IMR-90 (cell line): Measurements from ENCODE around the gene ULK1. TPM values are rescaled to one million over a fixed set of nuclear protein-coding genes. Genes with fewer than 3 reads are reported as not detected.

Experiments
- ATAC-seq: fragments of 200-7000 bp; cut with Tn5 transposase; 2 replicates; pipeline ENCODE4 v1.9.1; 2020; ENCODE audit warnings: low read depth, mild to moderate bottlenecking, moderate library complexity
- BruUV-seq: library from RNA; stranded (reverse); fragments of 400-500 nt; replicated peaks from 2 replicates; lab custom pipeline; 2021; lab: Mats Ljungman, UMichigan
- CTCF ChIA-PET: fragments of 300-600 bp; formaldehyde crosslinking; extraction: SDS; loops from one replicate; lab custom pipeline; 2021; ENCODE audit warnings: antibody characterized with exemption; lab: Yijun Ruan, JAX
- POLR2A ChIA-PET: fragments of 300-600 bp; sonication (Branson Sonifier 250); formaldehyde crosslinking; loops from one replicate; lab custom pipeline; 2022; ENCODE audit warnings: antibody characterized with exemption; ENCODE audit not compliant: unreplicated experiment; lab: Charles Lee
- DNase-seq: peaks from one replicate; pipeline ENCODE4 v3.0.0; 2013
- H2AFZ ChIP-seq: replicated peaks from 2 replicates; pipeline ENCODE3; 2013; ENCODE audit warnings: low read length, mild to moderate bottlenecking; ENCODE audit not compliant: poor library complexity
- H2AK5ac ChIP-seq: 2 replicates; pipeline ENCODE4 v1.6.1; 2013; ENCODE audit warnings: low read depth, low read length, inconsistent platforms
- H2AK9ac ChIP-seq: replicated peaks from 2 replicates; pipeline ENCODE3; 2013; ENCODE audit warnings: mild to moderate bottlenecking, low read depth, low read length, moderate library complexity; ENCODE audit not compliant: poor library complexity
- H2BK120ac ChIP-seq: 2 replicates; pipeline ENCODE4 v1.6.1; 2013; ENCODE audit warnings: low read depth, low read length, inconsistent platforms
- H2BK15ac ChIP-seq: 3 replicates; pipeline ENCODE4 v1.6.1; 2013; ENCODE audit warnings: low read depth, low read length, inconsistent platforms
- H2BK20ac ChIP-seq: 2 replicates; pipeline ENCODE4 v1.6.1; 2013; ENCODE audit warnings: low read depth, mild to moderate bottlenecking, inconsistent platforms, low read length, moderate library complexity
- H2BK5ac ChIP-seq: 2 replicates; pipeline ENCODE4 v1.6.1; 2013; ENCODE audit warnings: mild to moderate bottlenecking, low read depth, low read length, inconsistent platforms; ENCODE audit not compliant: poor library complexity, severe bottlenecking
- H3K14ac ChIP-seq: replicated peaks from 2 replicates; pipeline ENCODE4 v1.6.1; 2013; ENCODE audit warnings: low read depth, low read length, inconsistent platforms
- H3K18ac ChIP-seq: 2 replicates; pipeline ENCODE4 v1.6.1; 2013; ENCODE audit warnings: low read depth, low read length, control low read depth
- H3K23ac ChIP-seq: 2 replicates; pipeline ENCODE4 v1.6.1; 2013; ENCODE audit warnings: low read depth, low read length, inconsistent platforms
- H3K27ac ChIP-seq: 2 replicates; pipeline ENCODE4 v1.5.1; 2013; ENCODE audit warnings: mild to moderate bottlenecking, control low read depth, low read length; ENCODE audit not compliant: insufficient read depth
- H3K27me3 ChIP-seq: 2 replicates; pipeline ENCODE4 v1.6.1; 2013; ENCODE audit warnings: low read length; ENCODE audit not compliant: control insufficient read depth, insufficient read depth
- H3K36me3 ChIP-seq: 2 replicates; pipeline ENCODE4 v1.6.1; 2013; ENCODE audit warnings: low read length, mixed read lengths; ENCODE audit not compliant: control insufficient read depth, insufficient read depth
- H3K4ac ChIP-seq: 2 replicates; pipeline ENCODE4 v1.6.1; 2013; ENCODE audit warnings: low read depth, low read length, inconsistent platforms
- H3K4me1 ChIP-seq: 2 replicates; pipeline ENCODE4 v1.6.1; 2013; ENCODE audit warnings: low read length, mixed read lengths; ENCODE audit not compliant: control insufficient read depth, insufficient read depth
- H3K4me2 ChIP-seq: 2 replicates; pipeline ENCODE4 v1.6.1; 2013; ENCODE audit warnings: low read depth, mild to moderate bottlenecking, control low read depth, low read length, moderate library complexity
- H3K4me3 ChIP-seq: 2 replicates; pipeline ENCODE4 v1.5.1; 2013; ENCODE audit warnings: low read depth, mild to moderate bottlenecking, control low read depth, low read length, moderate library complexity; ENCODE audit not compliant: insufficient read depth
- H3K56ac ChIP-seq: 2 replicates; pipeline ENCODE4 v1.6.1; 2013; ENCODE audit warnings: low read length, inconsistent platforms; ENCODE audit not compliant: insufficient read depth; ENCODE audit errors: extremely low read depth
- H3K79me1 ChIP-seq, 2 experiments: 2 replicates each; pipeline ENCODE4 v1.6.1; 2013; ENCODE audit warnings: low read length in 2 of 2, inconsistent platforms in 1 of 2, low read depth in 1 of 2
- H3K9ac ChIP-seq: 2 replicates; pipeline ENCODE4 v1.6.1; 2013; ENCODE audit warnings: low read depth, low read length, control low read depth
- H3K9me1 ChIP-seq: 2 replicates; pipeline ENCODE4 v1.6.1; 2013; ENCODE audit warnings: low read length, inconsistent platforms; ENCODE audit not compliant: insufficient read depth
- H3K9me3 ChIP-seq: 2 replicates; pipeline ENCODE4 v1.6.1; 2013; ENCODE audit warnings: low read length; ENCODE audit not compliant: control insufficient read depth, insufficient read depth
- H4K20me1 ChIP-seq: 2 replicates; pipeline ENCODE4 v1.6.1; 2013; ENCODE audit warnings: low read length, inconsistent platforms; ENCODE audit not compliant: insufficient read depth
- H4K5ac ChIP-seq: 2 replicates; pipeline ENCODE4 v1.6.1; 2013; ENCODE audit warnings: mild to moderate bottlenecking, low read depth, low read length, control low read depth
- H4K8ac ChIP-seq, 2 experiments: 2 replicates each; pipeline ENCODE4 v1.6.1; 2013; ENCODE audit warnings: low read depth in 2 of 2, low read length in 2 of 2, control low read depth in 1 of 2, inconsistent platforms in 1 of 2
- H4K91ac ChIP-seq: 2 replicates; pipeline ENCODE4 v1.6.1; 2013; ENCODE audit warnings: low read depth, low read length, inconsistent platforms; ENCODE audit not compliant: insufficient read depth
- BHLHE40 ChIP-seq: fragments of 150-350 bp; IDR thresholded peaks from 2 replicates; pipeline ENCODE4 v1.6.1; 2016; ENCODE audit warnings: mild to moderate bottlenecking, low read depth, low read length
- CEBPB ChIP-seq: IDR thresholded peaks from 2 replicates; pipeline ENCODE4 v1.6.1; 2012; ENCODE audit warnings: low read depth, low read length, improper control_type of control experiment
- CHD1 ChIP-seq: IDR thresholded peaks from 2 replicates; pipeline ENCODE4 v1.6.1; 2012; ENCODE audit warnings: low read depth, low read length, improper control_type of control experiment
- CTCF ChIP-seq: conservative IDR thresholded peaks from 2 replicates; pipeline ENCODE4 v1.5.1; 2012; ENCODE audit warnings: mild to moderate bottlenecking, low read depth, low read length, improper control_type of control experiment
- ELK1 ChIP-seq: fragments of 150-350 bp; IDR thresholded peaks from 2 replicates; pipeline ENCODE4 v1.6.1; 2016; ENCODE audit warnings: low read depth, mild to moderate bottlenecking, low read length, moderate library complexity, borderline replicate concordance
- FOS ChIP-seq: fragments of 150-350 bp; IDR thresholded peaks from 2 replicates; pipeline ENCODE4 v1.6.1; 2016; ENCODE audit warnings: low read depth, low read length
- MAZ ChIP-seq: IDR thresholded peaks from 2 replicates; pipeline ENCODE4 v1.6.1; 2012; ENCODE audit warnings: low read depth, mild to moderate bottlenecking, low read length, improper control_type of control experiment, moderate library complexity, borderline replicate concordance
- MXI1 ChIP-seq: IDR thresholded peaks from 2 replicates; pipeline ENCODE4 v1.6.1; 2012; ENCODE audit warnings: low read depth, mild to moderate bottlenecking, low read length, moderate library complexity, borderline replicate concordance
- NFE2L2 ChIP-seq: fragments of 150-350 bp; IDR thresholded peaks from 2 replicates; pipeline ENCODE4 v1.6.1; 2016; ENCODE audit warnings: low read depth, mild to moderate bottlenecking, low read length
- POLR2A ChIP-seq: IDR thresholded peaks from 2 replicates; pipeline ENCODE4 v1.6.1; 2012; ENCODE audit warnings: mild to moderate bottlenecking, low read depth, low read length
- RCOR1 ChIP-seq: IDR thresholded peaks from 2 replicates; pipeline ENCODE4 v1.6.1; 2012; ENCODE audit warnings: mild to moderate bottlenecking, low read length, improper control_type of control experiment; ENCODE audit not compliant: insufficient replicate concordance
- RFX5 ChIP-seq: IDR thresholded peaks from 2 replicates; pipeline ENCODE4 v1.8.0; 2012; ENCODE audit warnings: low read depth, mild to moderate bottlenecking, low read length, moderate library complexity
- SMC3 ChIP-seq: fragments of 150-350 bp; IDR thresholded peaks from 2 replicates; pipeline ENCODE4 v1.6.1; 2016; ENCODE audit warnings: low read depth, mild to moderate bottlenecking, antibody characterized with exemption, low read length, moderate library complexity
- USF2 ChIP-seq: fragments of 150-350 bp; IDR thresholded peaks from 2 replicates; pipeline ENCODE4 v1.6.1; 2017; ENCODE audit warnings: mild to moderate bottlenecking, antibody characterized with exemption, low read length, low read depth
- WGBS, 2 experiments: methylation state at CpG; one replicate each; pipeline versions ENCODE4 v1.1.5 to v1.1.7; 2013; ENCODE audit warnings: missing lambda C conversion rate in 2 of 2; ENCODE audit not compliant: insufficient read length in 1 of 2; ENCODE audit errors: extremely low coverage in 2 of 2; 5-methylcytosine and 5-hydroxymethylcytosine counted together
- dilution Hi-C: fragments of 300-500 bp; cut with HindIII; formaldehyde crosslinking; loops from one replicate; pipeline ENCODE4 v1.14.3; 2018; ENCODE audit warnings: low sequenced_read_pairs; ENCODE audit not compliant: unreplicated experiment
- in situ Hi-C: fragments of 300-500 bp; cut with MboI; formaldehyde crosslinking; loops from 3 replicates; pipeline ENCODE4 v1.14.3; 2019; ENCODE audit warnings: low sequenced_read_pairs, inconsistent platforms, mixed read lengths
- intact Hi-C: fragments of 100-400 bp; cut with micrococcal nuclease; formaldehyde crosslinking; loops from 2 replicates; pipeline ENCODE4 v1.10.0; 2022
- polyA plus RNA-seq, 3 experiments: library from polyadenylated mRNA; depleted of rRNA; stranded (reverse); fragments of >200 nt; gene quantifications; 2 replicates each; pipeline ENCODE4 v1.2.3, GENCODE V29; 2012; ENCODE audit warnings: low replicate concordance in 1 of 3
- total RNA-seq: library from RNA; depleted of rRNA; stranded (reverse); fragments of >200 nt; gene quantifications from 2 replicates; pipeline ENCODE4 v1.2.3, GENCODE V29; 2012

The ULK1 gene
- total and polyA plus RNA-seq, 2 of the 4 experiments (the other 2 are of a cell fraction): 1.8 to 19.2 TPM

- Histone ChIP-seq H3K79me1 (peaks cover 19 to 78% of the 10 kb centered on the region in 2 experiments), H3K23ac (no peak overlapping the region), H2BK15ac (no peak overlapping the region), H3K56ac (no peak overlapping the region), H4K8ac (no peak overlapping the region), H2BK120ac (no peak overlapping the region), H4K5ac (no peak overlapping the region), H3K27ac (no peak overlapping the region), H2AFZ (peak overlapping the region; percentile 14), H3K27me3 (no peaks in the 10 kb centered on the region), H3K4me2 (no peak overlapping the region), H3K14ac (no peak overlapping the region), H3K4ac (no peak overlapping the region), H3K4me3 (no peak overlapping the region), H2BK5ac (no peak overlapping the region), H3K9me1 (peaks cover 11% of the 10 kb centered on the region; the same call in 1 of the 2 replicates), H2AK5ac (no peak overlapping the region), H3K4me1 (peaks cover 3% of the 10 kb centered on the region), H2AK9ac (no peak overlapping the region), H4K20me1 (peaks cover 59% of the 10 kb centered on the region), H3K9ac (no peak overlapping the region), H3K9me3 (no peaks in the 10 kb centered on the region), H3K36me3 (peaks cover 23% of the 10 kb centered on the region; the same call in 1 of the 2 replicates), H4K91ac (no peak overlapping the region), H2BK20ac (no peak overlapping the region), H3K18ac (no peak overlapping the region)
- intact Hi-C loops: no loop called here
- WGBS, 2 experiments: 100% methylated on average over 3 of the region's 30 CpGs; no CpG with 5 or more reads in 1 of the 2 experiments
- POLR2A ChIA-PET: interaction anchor here (0.5 kb wide), 1 partner anchor 10 kb away, joined by 3 read pairs; no protein-coding TSS in a partner anchor
- no TSS peak for BruUV-seq
- CTCF ChIA-PET: no interaction called here
- dilution Hi-C loops: no loop called here
- ATAC-seq (no peak), DNase-seq (no peak)
- in situ Hi-C loops: no loop called here
- TF ChIP-seq NFE2L2 (no peak), RFX5 (no peak), USF2 (no peak), CHD1 (no peak), RCOR1 (no peak), FOS (no peak), ELK1 (no peak), CTCF (no peak), MAZ (no peak), SMC3 (no peak), MXI1 (no peak), CEBPB (no peak), POLR2A (no peak), BHLHE40 (no peak)
These were observed 7.3 kb downstream of the ULK1 start for GRCh38 chr12:131901431-131902331.
